Vagina (tissue), 2 donors: Measurements from ENCODE around the gene CYFIP1.

ENCODE experiments used
- CTCF ChIP-seq, 3 experiments: fragments of 450-650 bp in 2 of 3; fragments of 200-600 bp in 1 of 3; sonication (generic) in 1 of 3; IDR thresholded peaks; one replicate each; pipeline ENCODE4 v1.5.1; 2017 to 2019; ENCODE audit warnings: antibody characterized with exemption in 3 of 3, mild to moderate bottlenecking in 2 of 3, moderate library complexity in 2 of 3
- POLR2A ChIP-seq, 2 donors: fragments of 450-650 bp; IDR thresholded peaks; one replicate each; pipeline ENCODE4 v1.6.1; 2017; ENCODE audit warnings: antibody characterized with exemption in 2 of 2, mild to moderate bottlenecking in 2 of 2, moderate library complexity in 2 of 2

- TF ChIP-seq CTCF (IDR thresholded peaks at IDR 0.05) (no peak), POLR2A (IDR thresholded peaks at IDR 0.05) (no peak)
Measured at GRCh38 chr15:23022156-23022555, 42.0 kb upstream of the CYFIP1 start.
